A549 (cell line): ENCODE data around the gene ZNF827. TPM values are rescaled to one million over a fixed set of nuclear protein-coding genes. Genes with fewer than 3 reads are reported as not detected.

Experiments used
- ATAC-seq, 2 experiments: fragments of 200-7000 bp in 1 of 2; fragments of >200 bp in 1 of 2; cut with Nextera tagmentation in 1 of 2; cut with Tn5 transposase in 1 of 2; 3 replicates each; pipeline versions ENCODE4 v1.8.0 to v1.9.1; 2018 to 2020; ENCODE audit warnings: mild to moderate bottlenecking in 1 of 2, moderate library complexity in 1 of 2
- CTCF ChIA-PET: fragments of 300-600 bp; sonication (Branson Sonifier 250); formaldehyde crosslinking; extraction: SDS; loops from one replicate; lab custom pipeline; 2021; ENCODE audit warnings: antibody characterized with exemption, inconsistent platforms; lab: Yijun Ruan, JAX
- POLR2A ChIA-PET: fragments of 350-600 bp; formaldehyde crosslinking; extraction: SDS; loops from one replicate; lab custom pipeline; 2021; ENCODE audit warnings: antibody characterized with exemption, inconsistent platforms; lab: Yijun Ruan, JAX
- DNase-seq, 2 experiments: peaks; one replicate each; pipeline versions ENCODE4 v3.0.0 to v3.0.0-alpha.2; 2011 to 2016; ENCODE audit warnings: low read depth in 1 of 2, low spot score in 1 of 2
- FAIRE-seq: peaks from 2 replicates; lab custom pipeline; 2011; peaks lifted over from hg19 to GRCh38; lab: Jason Lieb, UNC
- H3K27ac ChIP-seq, 2 experiments: fragments of >200 bp; sonication (Bioruptor Twin); formaldehyde crosslinking; 3 replicates each; pipeline ENCODE4 v1.5.1; 2016 to 2017
- H3K4me1 ChIP-seq: fragments of >200 bp; sonication (Bioruptor Twin); formaldehyde crosslinking; 3 replicates; pipeline ENCODE4 v1.6.1; 2016
- H3K4me2 ChIP-seq: fragments of >200 bp; sonication (Bioruptor Twin); formaldehyde crosslinking; 3 replicates; pipeline ENCODE4 v1.6.1; 2016
- H3K4me3 ChIP-seq: fragments of >200 bp; sonication (Bioruptor Twin); formaldehyde crosslinking; 3 replicates; pipeline ENCODE4 v1.5.1; 2016
- H3K9me3 ChIP-seq: fragments of >200 bp; sonication (Bioruptor Twin); formaldehyde crosslinking; 3 replicates; pipeline ENCODE4 v1.6.1; 2016
- CBX8 ChIP-seq: fragments of 200-600 bp; sonication (generic); IDR thresholded peaks from 2 replicates; pipeline ENCODE4 v1.6.1; 2016
- CEBPB ChIP-seq, 2 experiments: fragments of >200 bp in 1 of 2; sonication (Bioruptor Twin) in 1 of 2; formaldehyde crosslinking in 1 of 2; IDR thresholded peaks; 2 replicates each; pipeline ENCODE4 v1.6.1; 2012 to 2016
- EP300 ChIP-seq, 2 experiments: fragments of >200 bp; sonication (Bioruptor Twin); formaldehyde crosslinking; IDR thresholded peaks; 2 replicates in 1 of 2; 3 replicates in 1 of 2; pipeline ENCODE4 v1.6.1; 2016 to 2017
- FOSB ChIP-seq: fragments of 250-450 bp; sonication (Bioruptor Pico); IDR thresholded peaks from 2 replicates; pipeline ENCODE4 v1.5.0; 2020; ENCODE audit warnings: mild to moderate bottlenecking, moderate library complexity
- FOSL2 ChIP-seq, 2 experiments: fragments of 450-650 bp in 1 of 2; fragments of >200 bp in 1 of 2; sonication (Bioruptor Twin) in 1 of 2; formaldehyde crosslinking; IDR thresholded peaks; 2 replicates each; pipeline versions ENCODE4 v1.5.0 to v1.6.1; 2016 to 2020; ENCODE audit warnings: mild to moderate bottlenecking in 1 of 2, moderate library complexity in 1 of 2
- GATA3 ChIP-seq: IDR thresholded peaks from 2 replicates; pipeline ENCODE4 v1.6.1; 2012; ENCODE audit warnings: borderline replicate concordance
- HOXA7 ChIP-seq: fragments of 250-450 bp; sonication (Bioruptor Pico); IDR thresholded peaks from 2 replicates; pipeline ENCODE4 v1.5.0; 2020; ENCODE audit warnings: mild to moderate bottlenecking, moderate library complexity
- HOXB13 ChIP-seq: fragments of 250-450 bp; sonication (Bioruptor Pico); IDR thresholded peaks from 2 replicates; pipeline ENCODE4 v1.5.0; 2020; ENCODE audit warnings: low read depth, mild to moderate bottlenecking, moderate library complexity
- HOXB5 ChIP-seq: fragments of 250-450 bp; sonication (Bioruptor Pico); IDR thresholded peaks from 2 replicates; pipeline ENCODE4 v1.5.0; 2020; ENCODE audit warnings: mild to moderate bottlenecking, moderate library complexity
- JUN ChIP-seq, 2 experiments: fragments of >200 bp; sonication (Bioruptor Twin); formaldehyde crosslinking; IDR thresholded peaks; 2 replicates in 1 of 2; 3 replicates in 1 of 2; pipeline ENCODE4 v1.6.1; 2016 to 2017
- JUNB ChIP-seq: fragments of >200 bp; sonication (Bioruptor Twin); formaldehyde crosslinking; IDR thresholded peaks from 2 replicates; pipeline ENCODE4 v1.6.1; 2016
- KDM1A ChIP-seq: fragments of 200-600 bp; sonication (generic); IDR thresholded peaks from 2 replicates; pipeline ENCODE4 v1.6.1; 2016; ENCODE audit warnings: low read depth, mild to moderate bottlenecking
- MAFK ChIP-seq: fragments of 450-650 bp; IDR thresholded peaks from 2 replicates; pipeline ENCODE4 v1.6.1; 2014; ENCODE audit not compliant: partially characterized antibody
- MAZ ChIP-seq: fragments of 150-350 bp; IDR thresholded peaks from 2 replicates; pipeline ENCODE4 v1.6.1; 2014; ENCODE audit warnings: antibody characterized with exemption, low read depth, low read length, borderline replicate concordance
- MYC ChIP-seq: IDR thresholded peaks from 2 replicates; pipeline ENCODE4 v1.6.1; 2012; ENCODE audit warnings: mild to moderate bottlenecking, inconsistent platforms, low read length, improper control_type of control experiment, borderline replicate concordance
- NR3C1 ChIP-seq: fragments of >200 bp; sonication (Bioruptor Twin); formaldehyde crosslinking; IDR thresholded peaks from 3 replicates; pipeline ENCODE4 v1.6.1; 2017
- RAD21 ChIP-seq, 2 experiments: fragments of >200 bp in 1 of 2; sonication (Bioruptor Twin) in 1 of 2; formaldehyde crosslinking in 1 of 2; IDR thresholded peaks in 1 of 2; conservative IDR thresholded peaks in 1 of 2; 2 replicates in 1 of 2; 3 replicates in 1 of 2; pipeline ENCODE4 v1.6.1; 2012 to 2018; ENCODE audit warnings: inconsistent platforms in 1 of 2
- RARB ChIP-seq: fragments of 250-450 bp; sonication (Bioruptor Pico); IDR thresholded peaks from 2 replicates; pipeline ENCODE4 v1.8.0; 2021; ENCODE audit warnings: mild to moderate bottlenecking, moderate library complexity
- RFX5 ChIP-seq: fragments of 450-650 bp; IDR thresholded peaks from 2 replicates; pipeline ENCODE4 v1.7.1; 2014; ENCODE audit warnings: antibody characterized with exemption, mild to moderate bottlenecking, moderate library complexity
- RNF2 ChIP-seq: fragments of 200-600 bp; sonication (generic); IDR thresholded peaks from 2 replicates; pipeline ENCODE4 v1.6.1; 2016; ENCODE audit warnings: low read depth, mild to moderate bottlenecking, antibody characterized with exemption, moderate library complexity, borderline replicate concordance
- SMC3 ChIP-seq: fragments of >200 bp; sonication (Bioruptor Twin); formaldehyde crosslinking; IDR thresholded peaks from 3 replicates; pipeline ENCODE4 v1.6.1; 2018; ENCODE audit warnings: inconsistent platforms
- SREBF2 ChIP-seq: fragments of 450-650 bp; IDR thresholded peaks from 2 replicates; pipeline ENCODE4 v1.6.1; 2014; ENCODE audit warnings: mild to moderate bottlenecking, moderate library complexity
- USF2 ChIP-seq: fragments of 450-650 bp; IDR thresholded peaks from 2 replicates; pipeline ENCODE4 v1.6.1; 2014; ENCODE audit warnings: antibody characterized with exemption
- ZNF302 ChIP-seq: fragments of 250-450 bp; sonication (Bioruptor Pico); IDR thresholded peaks from 2 replicates; pipeline ENCODE4 v1.9.0; 2021; ENCODE audit warnings: inconsistent platforms, mild to moderate bottlenecking, moderate library complexity
- ZSCAN20 ChIP-seq: fragments of 250-450 bp; sonication (Bioruptor Pico); IDR thresholded peaks from 2 replicates; pipeline ENCODE4 v1.8.0; 2022; ENCODE audit warnings: mild to moderate bottlenecking, moderate library complexity
- WGBS: methylation state at CpG from one replicate; pipeline ENCODE4 v1.1.6; 2017; ENCODE audit errors: missing lambda C conversion rate; 5-methylcytosine and 5-hydroxymethylcytosine counted together
- polyA plus RNA-seq, 4 experiments: library from polyadenylated mRNA; depleted of rRNA in 3 of 4; stranded (reverse); fragments of >200 nt; fragmentation: RNase III in 1 of 4; extraction: RNeasy Plus Mini Kit Qiagen cat#74134 plus additional on column Dnase treatment in 1 of 4; gene quantifications; 2 replicates in 3 of 4; 3 replicates in 1 of 4; pipeline ENCODE4 v1.2.3, GENCODE V29; 2011 to 2017
- TF ChIP-seq, protein P1 (sequence below): fragments of 250-450 bp; sonication (Bioruptor Pico); IDR thresholded peaks from 2 replicates; pipeline ENCODE4 v1.5.0; 2021; ENCODE audit warnings: mild to moderate bottlenecking, moderate library complexity, borderline replicate concordance
- TF ChIP-seq, protein P2 (sequence below): fragments of 150-350 bp; IDR thresholded peaks from 2 replicates; pipeline ENCODE4 v1.6.1; 2014; ENCODE audit warnings: low read depth, mild to moderate bottlenecking, low read length

Gene ZNF827
- polyA plus RNA-seq, 2 of the 4 experiments (the other 2 are of a cell fraction), result 3.8 to 4.2 TPM

- H3K27ac ChIP-seq, result peak overlapping the region; percentile 69 to 84
- peak; percentile 93 to 96 for ATAC-seq
- POLR2A ChIA-PET, result interaction anchor here (0.7 to 1.2 kb wide), 2 partner anchors 75 to 189 kb away, joined by 4 read pairs; partner anchors contain the start of gene MMAA
- CTCF ChIA-PET, result no interaction called here
- H3K9me3 ChIP-seq, result peaks cover 24% of the 10 kb centered on the region
- H3K4me1 ChIP-seq, result peaks cover 60% of the 10 kb centered on the region
- peak overlapping the region; percentile 69 for H3K4me2 ChIP-seq
- peak in 1 of 2 experiments; percentile 37; a peak in 1 of 4 replicates for TF ChIP-seq CEBPB (IDR thresholded peaks at IDR 0.05)
- no peak for TF ChIP-seq NR3C1
- TF ChIP-seq JUN (IDR thresholded peaks at IDR 0.05), result peak; percentile 49 to 64; a peak in 3 of 5 replicates
- peak; percentile 90 for TF ChIP-seq FOSL2 (IDR thresholded peaks at IDR 0.05)
- TF ChIP-seq FOSL2 (CRISPR knock-in tag; IDR thresholded peaks at IDR 0.05), result peak; percentile 99
- TF ChIP-seq JUNB, result peak; percentile 88
- no peak for TF ChIP-seq RNF2
- TF ChIP-seq, protein P1, sequence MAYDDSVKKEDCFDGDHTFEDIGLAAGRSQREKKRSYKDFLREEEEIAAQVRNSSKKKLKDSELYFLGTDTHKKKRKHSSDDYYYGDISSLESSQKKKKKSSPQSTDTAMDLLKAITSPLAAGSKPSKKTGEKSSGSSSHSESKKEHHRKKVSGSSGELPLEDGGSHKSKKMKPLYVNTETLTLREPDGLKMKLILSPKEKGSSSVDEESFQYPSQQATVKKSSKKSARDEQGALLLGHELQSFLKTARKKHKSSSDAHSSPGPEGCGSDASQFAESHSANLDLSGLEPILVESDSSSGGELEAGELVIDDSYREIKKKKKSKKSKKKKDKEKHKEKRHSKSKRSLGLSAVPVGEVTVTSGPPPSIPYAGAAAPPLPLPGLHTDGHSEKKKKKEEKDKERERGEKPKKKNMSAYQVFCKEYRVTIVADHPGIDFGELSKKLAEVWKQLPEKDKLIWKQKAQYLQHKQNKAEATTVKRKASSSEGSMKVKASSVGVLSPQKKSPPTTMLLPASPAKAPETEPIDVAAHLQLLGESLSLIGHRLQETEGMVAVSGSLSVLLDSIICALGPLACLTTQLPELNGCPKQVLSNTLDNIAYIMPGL, result no peak
- TF ChIP-seq GATA3, result peak; percentile 83; the same call in 1 of the 2 replicates
- TF ChIP-seq FOSB (CRISPR knock-in tag), result no peak
- TF ChIP-seq EP300 (IDR thresholded peaks at IDR 0.05), result peak in 1 of 2 experiments; percentile 57; a peak in 1 of 5 replicates
- TF ChIP-seq, protein P2, sequence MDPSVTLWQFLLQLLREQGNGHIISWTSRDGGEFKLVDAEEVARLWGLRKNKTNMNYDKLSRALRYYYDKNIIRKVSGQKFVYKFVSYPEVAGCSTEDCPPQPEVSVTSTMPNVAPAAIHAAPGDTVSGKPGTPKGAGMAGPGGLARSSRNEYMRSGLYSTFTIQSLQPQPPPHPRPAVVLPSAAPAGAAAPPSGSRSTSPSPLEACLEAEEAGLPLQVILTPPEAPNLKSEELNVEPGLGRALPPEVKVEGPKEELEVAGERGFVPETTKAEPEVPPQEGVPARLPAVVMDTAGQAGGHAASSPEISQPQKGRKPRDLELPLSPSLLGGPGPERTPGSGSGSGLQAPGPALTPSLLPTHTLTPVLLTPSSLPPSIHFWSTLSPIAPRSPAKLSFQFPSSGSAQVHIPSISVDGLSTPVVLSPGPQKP, result no peak
- peak in 1 of 2 experiments; percentile 17; a peak in 2 of 5 replicates for TF ChIP-seq RAD21 (conservative IDR thresholded peaks at IDR 0.05 in 1 of 2, IDR thresholded peaks at IDR 0.05 in 1 of 2)
- no peak for TF ChIP-seq CBX8
- FAIRE-seq, result no peak
- H3K4me3 ChIP-seq, result no peak overlapping the region
- peak; percentile 66 to 87 for DNase-seq
- WGBS, result 5% methylated on average over 3 of the region's 3 CpGs
These were observed 130.5 kb downstream of the ZNF827 start for GRCh38 chr4:145808021-145808650.

GRCh38 chr4:145805490-145805889, 133.1 kb downstream of the ZNF827 start:
- Histone ChIP-seq H3K9me3 (peaks cover 13% of the 10 kb centered on the region; the same call in 2 of the 3 replicates), H3K27ac (peak overlapping the region; percentile 53 to 84; a peak in 5 of 6 replicates), H3K4me2 (peak overlapping the region; percentile 60), H3K4me3 (no peak overlapping the region), H3K4me1 (peaks cover 51% of the 10 kb centered on the region)
- POLR2A ChIA-PET, result no interaction called here
- DNase-seq (peak in 1 of 2 experiments; percentile 16), ATAC-seq (no peak), FAIRE-seq (no peak)
- CTCF ChIA-PET, result no interaction called here
- WGBS, result 66% methylated on average over 5 of the region's 5 CpGs
- TF ChIP-seq MYC (no peak), RFX5 (no peak), SREBF2 (no peak), RARB (CRISPR knock-in tag) (no peak), ZNF302 (CRISPR knock-in tag) (no peak), MAZ (no peak), HOXA7 (CRISPR knock-in tag) (no peak), MAFK (no peak), HOXB5 (CRISPR knock-in tag) (no peak), KDM1A (no peak), HOXB13 (CRISPR knock-in tag) (no peak), USF2 (no peak), ZSCAN20 (CRISPR knock-in tag) (no peak), SMC3 (no peak), NR3C1 (no peak), EP300 (IDR thresholded peaks at IDR 0.05) (no peak), JUN (IDR thresholded peaks at IDR 0.05) (no peak)
- TF ChIP-seq, protein P1, result no peak
